Frontal cortex (tissue), 4 donors: ENCODE results near the gene CFAP45. TPM values are rescaled to one million over a fixed set of nuclear protein-coding genes. Genes with fewer than 3 reads are reported as not detected.

Experiments used
- DNase-seq, 2 donors: peaks; one replicate each; pipeline ENCODE4 v3.0.0; 2012; ENCODE audit warnings: low spot score in 2 of 2
- FAIRE-seq: peaks from 2 replicates; lab custom pipeline; 2012; peaks lifted over from hg19 to GRCh38; lab: Jason Lieb, UNC
- total RNA-seq: library from RNA; depleted of rRNA; stranded (reverse); fragments of >200 nt; gene quantifications from one replicate; pipeline ENCODE4 v1.2.3, GENCODE V29; 2014
- donor health status: control.
- donor health status: control.
- donor health status: control.

CFAP45 gene
- total RNA-seq, 1 donor from 2014 or later = under 0.01 TPM

DNA sequence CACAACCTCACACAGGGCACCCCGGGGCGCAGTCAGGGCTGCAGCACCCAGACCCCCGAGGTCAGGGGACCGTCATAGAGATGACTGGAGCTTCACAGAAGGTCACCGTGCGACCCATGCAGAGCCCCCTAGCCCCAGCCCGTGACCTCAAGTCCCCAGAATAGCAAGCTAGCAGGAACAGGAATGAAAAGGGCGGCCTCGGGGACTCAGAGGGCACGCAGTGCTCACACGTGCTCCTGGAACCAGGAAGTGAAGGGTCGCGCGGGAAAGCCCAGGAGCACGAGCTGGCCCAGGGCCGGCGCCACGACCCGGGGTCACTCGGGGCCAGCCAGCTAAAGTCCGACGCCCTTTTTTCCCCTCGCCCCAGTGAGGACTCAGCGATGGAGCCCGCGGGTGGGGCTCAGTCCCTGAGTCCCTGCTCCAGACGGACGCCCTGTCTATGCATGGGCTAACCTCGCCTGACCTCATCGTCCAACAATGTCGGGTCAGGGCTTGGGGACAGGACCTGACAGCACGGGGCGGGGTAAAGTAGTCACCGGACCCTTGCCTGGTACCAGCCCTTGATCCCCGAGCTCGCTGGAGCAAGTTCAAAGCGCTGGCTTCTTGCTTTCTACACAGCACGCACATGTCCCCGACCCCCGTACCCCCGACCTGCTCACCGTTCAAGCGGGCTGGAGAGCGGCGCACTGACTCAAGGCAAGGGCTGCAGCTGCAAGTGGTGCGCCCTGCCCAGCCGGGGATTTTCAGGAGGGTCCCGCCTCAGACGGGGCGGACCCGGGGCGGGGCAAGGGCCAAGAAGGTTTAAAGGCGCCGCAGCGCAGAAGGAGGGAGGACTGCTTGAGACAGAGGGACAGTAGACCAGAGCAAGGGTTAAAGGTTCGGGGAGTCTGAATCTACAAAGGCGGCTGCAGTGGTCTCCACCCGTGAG lies 25.1 kb upstream of the CFAP45 start, which contains the start of gene TAGLN2:
Gene TAGLN2, minus strand, starts transcription at position 717 of the 928 bp plus-strand sequence. CDS start 4,998 bp downstream, outside the sequence.
- FAIRE-seq = no peak
- peak; percentile 85 to 88 for DNase-seq

GRCh38 chr1:159924025-159924790 lies 24.2 kb upstream of the CFAP45 start:
- no peak for FAIRE-seq
- DNase-seq = peak; percentile 79 to 94

- FAIRE-seq (no peak), DNase-seq (peak in 1 of 2 donors; percentile 54)
Measured at GRCh38 chr1:159923203-159924024, 23.4 kb upstream of the CFAP45 start.

GRCh38 chr1:159922511-159923202 lies 22.7 kb upstream of the CFAP45 start:
- FAIRE-seq = no peak

DNA sequence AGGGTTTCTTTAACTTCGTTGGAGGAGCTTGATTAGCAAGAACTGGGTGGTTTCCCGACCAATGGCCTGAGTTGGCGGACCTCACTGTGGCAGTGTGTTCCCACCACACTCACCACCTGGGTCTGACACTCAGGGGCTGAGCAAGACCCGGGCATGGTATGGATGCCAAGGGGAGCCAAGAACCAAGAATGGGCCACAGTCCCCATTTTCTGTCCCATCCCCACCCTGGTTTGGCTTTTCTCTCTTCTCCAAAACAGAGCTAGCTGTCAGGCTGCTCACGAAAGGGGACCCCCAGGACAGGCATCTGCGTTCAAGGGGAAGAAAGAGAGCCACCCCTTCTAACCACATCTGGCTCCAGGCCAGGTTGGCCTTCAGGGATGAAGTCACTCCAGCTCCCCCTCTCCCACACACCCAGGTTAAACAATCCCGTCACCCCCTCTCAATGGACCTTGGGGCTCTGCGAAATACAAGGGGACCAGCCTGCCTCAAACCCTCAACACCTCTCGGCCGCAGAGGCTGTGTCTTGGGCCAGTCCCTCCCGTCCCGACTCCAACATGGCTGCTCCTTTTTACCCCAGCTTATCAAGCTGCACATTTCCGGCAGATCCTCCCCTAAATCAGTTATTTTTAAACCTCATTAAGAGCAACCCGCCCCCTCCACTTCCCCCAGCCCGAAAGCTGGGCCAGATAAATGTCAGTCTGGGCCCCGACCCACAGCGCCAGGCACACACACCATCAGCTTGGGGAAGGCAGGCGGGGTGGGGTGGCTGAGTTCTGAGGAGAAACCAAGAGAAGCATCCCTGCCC lies 21.9 kb upstream of the CFAP45 start:
- DNase-seq = no peak
- FAIRE-seq = no peak

More at GRCh38 chr1:159922511-159923202, 22.7 kb upstream of the CFAP45 start:
- DNase-seq = no peak

DNA sequence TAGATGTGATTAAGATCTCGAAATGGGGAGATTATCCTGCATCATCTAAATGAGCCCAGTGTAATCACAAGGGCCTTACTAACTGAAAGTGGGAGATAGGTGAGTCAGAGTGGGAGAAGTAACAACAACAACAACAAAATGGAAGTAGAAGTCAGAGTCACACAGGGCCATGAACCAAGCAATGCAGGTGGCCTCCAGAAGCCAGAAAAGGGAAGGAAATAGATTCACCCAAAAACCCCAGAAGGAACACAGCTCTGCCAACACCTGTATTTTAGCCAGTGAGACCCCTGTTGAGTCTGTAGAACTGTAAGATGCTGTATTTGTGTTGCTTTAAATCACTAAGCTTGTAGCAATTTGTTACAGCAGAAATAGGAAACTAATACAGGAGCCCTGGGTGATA lies 21.3 kb upstream of the CFAP45 start:
- FAIRE-seq = no peak
- DNase-seq = no peak

GRCh38 chr1:159920651-159921050 lies 20.7 kb upstream of the CFAP45 start:
- DNase-seq (no peak), FAIRE-seq (no peak)

- FAIRE-seq = no peak
- DNase-seq = no peak
Measured at GRCh38 chr1:159920202-159920601, 20.2 kb upstream of the CFAP45 start.

DNA sequence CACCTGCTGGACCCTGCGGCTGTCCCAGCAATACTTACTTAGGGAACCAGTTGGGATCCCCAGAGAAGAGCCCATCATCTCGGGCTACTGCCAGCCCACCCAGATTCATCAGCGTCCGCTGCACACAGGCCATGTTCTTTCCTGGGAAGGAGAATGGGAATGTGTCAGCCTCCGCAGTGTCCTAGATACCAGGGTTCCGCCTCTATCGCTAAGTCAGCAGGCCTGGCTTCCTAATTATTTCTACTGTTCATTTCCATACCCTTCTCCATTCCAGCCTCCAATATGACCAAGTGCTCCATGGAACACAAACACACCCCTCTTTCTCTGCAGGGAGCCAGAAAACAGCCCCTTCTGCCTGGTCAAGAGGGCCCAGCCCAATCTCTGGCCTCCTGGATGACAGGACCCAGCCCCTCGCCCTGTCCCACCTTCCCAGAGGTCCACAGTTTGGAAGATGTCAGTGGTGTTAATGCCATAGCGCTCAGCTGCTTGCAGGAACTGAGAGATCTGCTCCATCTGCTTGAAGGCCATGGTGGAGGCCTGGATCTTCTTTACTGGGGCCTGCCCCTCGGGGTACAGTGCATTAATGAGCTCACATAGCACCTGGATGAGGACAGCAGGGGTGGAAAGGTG lies 19.4 kb upstream of the CFAP45 start:
- FAIRE-seq = no peak
- DNase-seq = no peak

GRCh38 chr1:159918352-159919200 lies 18.6 kb upstream of the CFAP45 start:
- FAIRE-seq = no peak
- DNase-seq = no peak

DNA sequence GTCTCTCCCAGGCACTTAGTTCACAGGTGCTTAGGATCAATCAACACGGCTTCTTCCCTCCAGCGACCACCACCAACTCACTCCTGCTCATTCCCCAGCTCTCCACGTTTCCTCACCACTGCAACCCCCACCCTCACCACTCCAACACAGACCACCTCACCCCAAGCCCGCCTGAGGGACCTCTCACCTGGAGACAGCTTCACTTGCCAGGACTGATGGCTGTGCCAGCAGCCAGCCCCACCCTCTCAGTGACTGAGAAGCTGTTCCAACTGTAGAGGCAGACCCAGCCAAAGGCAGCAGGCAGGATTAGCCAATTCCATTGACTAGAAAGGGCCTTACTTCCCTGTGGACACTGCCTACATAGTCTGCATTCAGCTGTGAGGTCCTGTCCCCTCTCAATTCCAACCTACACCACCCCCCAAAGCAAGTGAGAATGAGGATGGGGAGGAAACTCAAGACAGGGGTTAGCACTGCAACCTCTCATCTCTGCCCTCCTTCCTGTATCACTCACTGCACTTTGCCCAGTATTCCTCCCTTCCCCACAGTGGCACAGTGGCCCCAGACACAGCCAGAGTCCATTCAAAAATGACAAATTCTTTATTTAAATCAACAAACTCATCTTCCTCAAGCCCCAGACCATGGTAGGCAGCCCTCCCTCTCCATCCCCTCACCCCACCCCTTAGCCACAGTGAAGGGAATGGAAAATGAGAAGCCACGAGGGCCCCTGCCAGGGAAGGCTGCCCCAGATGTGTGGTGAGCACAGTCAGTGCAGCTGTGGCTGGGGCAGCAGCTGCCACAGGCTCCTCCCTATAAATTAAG lies 17.8 kb upstream of the CFAP45 start:
- FAIRE-seq (no peak), DNase-seq (no peak)

- FAIRE-seq = no peak
- no peak for DNase-seq
Measured at GRCh38 chr1:159916242-159917051, 16.5 kb upstream of the CFAP45 start.

GRCh38 chr1:159915571-159916241 lies 15.7 kb upstream of the CFAP45 start:
- DNase-seq (no peak), FAIRE-seq (no peak)

DNA sequence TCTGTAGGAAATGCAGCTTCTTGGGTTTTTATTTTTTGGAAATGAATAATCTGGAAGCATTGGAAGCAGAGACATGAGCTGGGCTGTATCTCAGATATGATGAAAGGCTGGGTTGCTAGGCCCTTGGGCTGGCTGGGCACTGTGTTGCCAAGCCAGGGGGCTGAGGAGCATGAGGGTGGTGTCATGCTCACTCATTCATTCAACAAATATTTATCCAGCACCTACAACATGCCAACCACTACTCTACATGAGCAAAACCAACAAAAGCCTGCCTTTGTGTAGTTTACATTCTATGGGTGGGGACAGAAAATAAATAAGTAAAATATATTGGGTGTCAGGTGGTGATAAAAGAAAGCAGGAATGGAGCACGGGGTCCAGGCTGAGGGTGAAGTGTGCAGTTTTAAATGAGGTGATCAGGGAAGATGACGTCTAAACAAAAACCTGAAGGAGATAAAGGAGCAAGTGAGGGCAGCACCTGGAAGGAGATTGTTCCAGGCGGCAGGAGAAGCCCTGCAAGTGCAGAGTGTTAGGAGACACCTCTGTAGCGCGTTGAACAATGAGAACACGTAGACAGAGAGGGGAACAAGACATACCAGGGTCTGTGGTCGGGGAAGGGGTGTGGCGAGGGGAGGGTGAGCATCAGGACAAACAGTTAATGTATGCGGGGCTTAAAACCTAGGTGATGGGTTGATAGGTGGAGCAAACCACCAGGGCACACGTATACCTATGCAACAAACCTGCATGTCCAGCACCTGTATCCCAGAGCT lies 14.5 kb upstream of the CFAP45 start:
- no peak for FAIRE-seq
- no peak for DNase-seq
